ENCODE data around the gene ABCF2. TPM values are rescaled to one million over a fixed set of nuclear protein-coding genes. Genes with fewer than 3 reads are reported as not detected.

The ABCF2 gene
- total RNA-seq, 1 experiment from 2014 or later = 45.8 TPM

- ChIA-PET POLR2A (ENCODE audit: unreplicated experiment) (no interaction called here), CTCF (interaction anchor here (0.6 kb wide), 1 partner anchor 78 kb away, joined by 9 read pairs; no protein-coding TSS in a partner anchor)
- no peak overlapping the region for H3K4me2 ChIP-seq
- no peaks in the 10 kb centered on the region for H3K79me2 ChIP-seq (ENCODE audit: low read depth)
- no peaks in the 10 kb centered on the region for H3K4me1 ChIP-seq (replicated peaks; ENCODE audit: insufficient read depth)
- no peaks in the 10 kb centered on the region for H3K36me3 ChIP-seq (ENCODE audit: low read depth)
- DNase-seq = no peak
- peaks cover 4% of the 10 kb centered on the region; the same call in 1 of the 2 replicates for H3F3A ChIP-seq (ENCODE audit: insufficient read depth, low read depth)
- no peaks in the 10 kb centered on the region for H4K20me1 ChIP-seq (ENCODE audit: insufficient read depth)
- no TSS peak for BruUV-seq (replicated peaks)
- no peaks in the 10 kb centered on the region for H3K9me2 ChIP-seq (ENCODE audit: insufficient read depth)
- H2AFZ ChIP-seq = no peak overlapping the region
- intact Hi-C loops (cut with micrococcal nuclease; ENCODE audit: unreplicated experiment) = no loop called here
- H3K9me3 ChIP-seq (ENCODE audit: insufficient read depth, low read depth) = no peaks in the 10 kb centered on the region
- TF ChIP-seq EZH2 (IDR thresholded peaks at IDR 0.05; ENCODE audit: low read depth) (no peak), CTCF (conservative IDR thresholded peaks at IDR 0.05) (no peak)
- H3K4me3 ChIP-seq = no peak overlapping the region
- H3K27me3 ChIP-seq (ENCODE audit: insufficient read depth, low read depth) = peaks cover 60% of the 10 kb centered on the region
- H3K27ac ChIP-seq = no peak overlapping the region
Measured at GRCh38 chr7:151207315-151207714, 19.7 kb downstream of the ABCF2 start.

- DNase-seq = no peak
- Histone ChIP-seq H4K20me1 (ENCODE audit: insufficient read depth) (no peaks in the 10 kb centered on the region), H3K36me3 (ENCODE audit: low read depth) (no peaks in the 10 kb centered on the region), H3K27me3 (ENCODE audit: insufficient read depth, low read depth) (peaks cover 64% of the 10 kb centered on the region), H3K27ac (no peak overlapping the region), H3F3A (ENCODE audit: insufficient read depth, low read depth) (peaks cover 4% of the 10 kb centered on the region; the same call in 1 of the 2 replicates), H2AFZ (no peak overlapping the region), H3K4me2 (no peak overlapping the region), H3K9me2 (ENCODE audit: insufficient read depth) (no peaks in the 10 kb centered on the region), H3K9me3 (ENCODE audit: insufficient read depth, low read depth) (no peaks in the 10 kb centered on the region), H3K79me2 (ENCODE audit: low read depth) (no peaks in the 10 kb centered on the region), H3K4me1 (replicated peaks; ENCODE audit: insufficient read depth) (no peaks in the 10 kb centered on the region), H3K4me3 (no peak overlapping the region)
- TF ChIP-seq EZH2 (IDR thresholded peaks at IDR 0.05; ENCODE audit: low read depth) (no peak), CTCF (conservative IDR thresholded peaks at IDR 0.05) (no peak)
- ChIA-PET CTCF (interaction anchor here (0.6 kb wide), 1 partner anchor 79 kb away, joined by 9 read pairs; no protein-coding TSS in a partner anchor), POLR2A (ENCODE audit: unreplicated experiment) (no interaction called here)
- no TSS peak for BruUV-seq (replicated peaks)
- intact Hi-C loops (cut with micrococcal nuclease; ENCODE audit: unreplicated experiment) = no loop called here
Measured at GRCh38 chr7:151206914-151207313, 20.1 kb downstream of the ABCF2 start.

GRCh38 chr7:151205730-151206129, 21.3 kb downstream of the ABCF2 start:
- H3K4me2 ChIP-seq = no peak overlapping the region
- H3K27me3 ChIP-seq (ENCODE audit: insufficient read depth, low read depth) = peaks cover 76% of the 10 kb centered on the region
- intact Hi-C loops (cut with micrococcal nuclease; ENCODE audit: unreplicated experiment) = no loop called here
- peaks cover 2% of the 10 kb centered on the region; the same call in 1 of the 2 replicates for H3F3A ChIP-seq (ENCODE audit: insufficient read depth, low read depth)
- H3K4me1 ChIP-seq (replicated peaks; ENCODE audit: insufficient read depth) = no peaks in the 10 kb centered on the region
- no peaks in the 10 kb centered on the region for H3K9me3 ChIP-seq (ENCODE audit: insufficient read depth, low read depth)
- H3K36me3 ChIP-seq (ENCODE audit: low read depth) = no peaks in the 10 kb centered on the region
- no peak for DNase-seq
- ChIA-PET POLR2A (ENCODE audit: unreplicated experiment) (no interaction called here), CTCF (no interaction called here)
- TF ChIP-seq CTCF (conservative IDR thresholded peaks at IDR 0.05) (no peak), EZH2 (IDR thresholded peaks at IDR 0.05; ENCODE audit: low read depth) (no peak)
- no peak overlapping the region for H3K4me3 ChIP-seq
- H3K79me2 ChIP-seq (ENCODE audit: low read depth) = no peaks in the 10 kb centered on the region
- H2AFZ ChIP-seq = no peak overlapping the region
- H4K20me1 ChIP-seq (ENCODE audit: insufficient read depth) = no peaks in the 10 kb centered on the region
- H3K27ac ChIP-seq = no peak overlapping the region
- H3K9me2 ChIP-seq (ENCODE audit: insufficient read depth) = no peaks in the 10 kb centered on the region
- BruUV-seq (replicated peaks) = no TSS peak
